Mesenchymal stem cell (in vitro differentiated cells and primary cell): ENCODE measurements around the gene HSFX3.
A peak's percentile ranks its signal among the peaks of the same experiment; 100 is the strongest.
"Not testable (repeated sequence)": the region's sequence is repeated elsewhere in the genome, so short reads cannot be mapped to it uniquely, and the experiment has no call there.

Experiments used
- DNase-seq: peaks from one replicate; pipeline ENCODE4 v3.0.0-alpha.2; 2013
- H2AFZ ChIP-seq: one replicate; pipeline ENCODE4 v1.6.1; 2013; ENCODE audit warnings: low read depth, mild to moderate bottlenecking, control low read depth, inconsistent platforms, low read length, moderate library complexity
- H2AK5ac ChIP-seq: 2 replicates; pipeline ENCODE4 v1.6.1; 2013; ENCODE audit warnings: low read length, moderate library complexity, mild to moderate bottlenecking, inconsistent platforms; ENCODE audit not compliant: severe bottlenecking
- H2BK120ac ChIP-seq: one replicate; pipeline ENCODE4 v1.6.1; 2013; ENCODE audit warnings: low read depth, mild to moderate bottlenecking, inconsistent platforms, low read length, moderate library complexity
- H2BK12ac ChIP-seq, 2 experiments: one replicate each; pipeline ENCODE4 v1.6.1; 2013; ENCODE audit warnings: inconsistent platforms in 2 of 2, low read length in 2 of 2, mild to moderate bottlenecking in 2 of 2, moderate library complexity in 2 of 2, control low read depth in 1 of 2
- H2BK15ac ChIP-seq: one replicate; pipeline ENCODE4 v1.6.1; 2013; ENCODE audit warnings: mild to moderate bottlenecking, low read depth, inconsistent platforms; ENCODE audit not compliant: poor library complexity, severe bottlenecking
- H2BK5ac ChIP-seq: 2 replicates; pipeline ENCODE4 v1.6.1; 2013; ENCODE audit warnings: low read depth, mild to moderate bottlenecking, low read length, control low read depth, inconsistent platforms; ENCODE audit not compliant: poor library complexity, severe bottlenecking
- H3K14ac ChIP-seq, 2 experiments: one replicate each; pipeline ENCODE4 v1.6.1; 2013; ENCODE audit warnings: inconsistent platforms in 2 of 2, low read length in 2 of 2, control low read depth in 1 of 2, mild to moderate bottlenecking in 1 of 2, moderate library complexity in 1 of 2
- H3K18ac ChIP-seq, 2 experiments: one replicate each; pipeline ENCODE4 v1.6.1; 2013; ENCODE audit warnings: inconsistent platforms in 2 of 2, low read length in 2 of 2, control low read depth in 1 of 2, low read depth in 1 of 2, mild to moderate bottlenecking in 1 of 2
- H3K23ac ChIP-seq, 2 experiments: one replicate each; pipeline ENCODE4 v1.6.1; 2013; ENCODE audit warnings: inconsistent platforms in 2 of 2, low read length in 2 of 2, mild to moderate bottlenecking in 2 of 2, moderate library complexity in 2 of 2, control low read depth in 1 of 2
- H3K27ac ChIP-seq: 2 replicates; pipeline ENCODE4 v1.5.1; 2013; ENCODE audit warnings: mild to moderate bottlenecking, moderate library complexity, low read length, control low read depth, inconsistent platforms; ENCODE audit not compliant: poor library complexity, severe bottlenecking
- H3K27me3 ChIP-seq, 2 experiments: 2 replicates each; pipeline versions ENCODE4 v1.6.1 to v1.7.0; 2013; ENCODE audit warnings: low read length in 2 of 2, mild to moderate bottlenecking in 2 of 2, moderate library complexity in 2 of 2, control low read depth in 1 of 2, inconsistent platforms in 1 of 2; ENCODE audit not compliant: control insufficient read depth in 1 of 2, insufficient read depth in 1 of 2
- H3K36me3 ChIP-seq, 2 experiments: 2 replicates each; pipeline versions ENCODE4 v1.6.1 to v1.7.0; 2013; ENCODE audit warnings: low read length in 2 of 2, control low read depth in 1 of 2, inconsistent platforms in 1 of 2, low read depth in 1 of 2, mild to moderate bottlenecking in 1 of 2; ENCODE audit not compliant: insufficient read depth in 2 of 2, control insufficient read depth in 1 of 2
- H3K4ac ChIP-seq, 2 experiments: one replicate each; pipeline ENCODE4 v1.6.1; 2013; ENCODE audit warnings: inconsistent platforms in 2 of 2, low read length in 2 of 2, mild to moderate bottlenecking in 2 of 2, moderate library complexity in 2 of 2, control low read depth in 1 of 2, low read depth in 1 of 2
- H3K4me1 ChIP-seq: 2 replicates; pipeline ENCODE4 v1.6.1; 2013; ENCODE audit warnings: low read depth, low read length, control low read depth; ENCODE audit not compliant: control insufficient read depth, insufficient read depth
- H3K4me2 ChIP-seq: 2 replicates; pipeline ENCODE4 v1.6.1; 2013; ENCODE audit warnings: low read length, mild to moderate bottlenecking, inconsistent platforms; ENCODE audit not compliant: poor library complexity, severe bottlenecking
- H3K4me3 ChIP-seq, 2 experiments: 2 replicates each; pipeline versions ENCODE4 v1.5.1 to v1.7.0; 2013; ENCODE audit warnings: low read length in 2 of 2, mild to moderate bottlenecking in 2 of 2, control low read depth in 1 of 2, low read depth in 1 of 2; ENCODE audit not compliant: insufficient read depth in 1 of 2
- H3K79me1 ChIP-seq: replicated peaks from 2 replicates; pipeline ENCODE4 v1.6.1; 2013; ENCODE audit warnings: mild to moderate bottlenecking, control low read depth, low read length, inconsistent platforms; ENCODE audit not compliant: poor library complexity, severe bottlenecking
- H3K9ac ChIP-seq: 2 replicates; pipeline ENCODE4 v1.7.0; 2013; ENCODE audit warnings: mild to moderate bottlenecking, low read length, moderate library complexity
- H3K9me3 ChIP-seq: 2 replicates; pipeline ENCODE4 v1.7.0; 2013; ENCODE audit warnings: mild to moderate bottlenecking, low read length; ENCODE audit not compliant: control insufficient read depth
- H4K8ac ChIP-seq: one replicate; pipeline ENCODE4 v1.6.1; 2013; ENCODE audit warnings: inconsistent platforms, mild to moderate bottlenecking, low read length, moderate library complexity
- H4K91ac ChIP-seq: one replicate; pipeline ENCODE4 v1.6.1; 2013; ENCODE audit warnings: mild to moderate bottlenecking, low read length, inconsistent platforms
- WGBS: methylation state at CpG from one replicate; pipeline ENCODE4 v1.1.7; 2013; ENCODE audit warnings: mixed read lengths; 5-methylcytosine and 5-hydroxymethylcytosine counted together

HSFX3 gene

GRCh38 chrX:149525903-149526302, 23.8 kb downstream of the HSFX3 start:
- not testable (repeated sequence) for H2BK12ac ChIP-seq, H2AK5ac ChIP-seq, H3K4me3 ChIP-seq, H3K4me1 ChIP-seq, H3K23ac ChIP-seq, H2BK5ac ChIP-seq, H3K36me3 ChIP-seq, H3K14ac ChIP-seq, H2BK15ac ChIP-seq, H4K8ac ChIP-seq, DNase-seq, H2AFZ ChIP-seq, H3K9me3 ChIP-seq, H3K27ac ChIP-seq, H4K91ac ChIP-seq, H3K4me2 ChIP-seq, H2BK120ac ChIP-seq, H3K79me1 ChIP-seq, H3K4ac ChIP-seq
- WGBS, result 17% methylated on average over 1 of the region's 5 CpGs
- Histone ChIP-seq H3K27me3 (peaks cover 4 to 17% of the 10 kb centered on the region in 2 experiments), H3K18ac (peak overlapping the region in 1 of 2 experiments; percentile 24), H3K9ac (peak overlapping the region; percentile 15)

GRCh38 chrX:149525389-149525788, 24.3 kb downstream of the HSFX3 start:
- H3K9me3 ChIP-seq, H2AFZ ChIP-seq, H2AK5ac ChIP-seq, H3K14ac ChIP-seq, H3K4ac ChIP-seq, H2BK5ac ChIP-seq, H2BK120ac ChIP-seq, H4K91ac ChIP-seq, H2BK15ac ChIP-seq, H2BK12ac ChIP-seq, H3K79me1 ChIP-seq, H3K4me1 ChIP-seq, H3K4me3 ChIP-seq, H3K27ac ChIP-seq, H4K8ac ChIP-seq, H3K4me2 ChIP-seq, H3K36me3 ChIP-seq, H3K23ac ChIP-seq: not testable (repeated sequence)
- Histone ChIP-seq H3K18ac (peak overlapping the region in 1 of 2 experiments; percentile 48), H3K9ac (peak overlapping the region; percentile 15), H3K27me3 (peaks cover 4 to 17% of the 10 kb centered on the region in 2 experiments)
- WGBS, result no CpG with 5 or more reads among the region's 10 CpGs
- DNase-seq, result peak; percentile 84

- H2AK5ac ChIP-seq, result no peak overlapping the region
- H3K4me1 ChIP-seq, result peaks cover 1% of the 10 kb centered on the region
- H3K27me3 ChIP-seq, result peaks cover 4 to 14% of the 10 kb centered on the region in 2 experiments
- H3K18ac ChIP-seq, result no peak overlapping the region
- no peaks in the 10 kb centered on the region for H3K79me1 ChIP-seq
- H4K8ac ChIP-seq, result no peak overlapping the region
- no peak overlapping the region for H3K14ac ChIP-seq
- no peak overlapping the region for H3K9ac ChIP-seq
- no peak overlapping the region for H4K91ac ChIP-seq
- no peak overlapping the region for H3K27ac ChIP-seq
- no peak overlapping the region for H2BK120ac ChIP-seq
- no peak overlapping the region for H2BK15ac ChIP-seq
- H3K4me3 ChIP-seq, result no peak overlapping the region
- no peak overlapping the region for H3K23ac ChIP-seq
- no peaks in the 10 kb centered on the region for H3K9me3 ChIP-seq
- H2AFZ ChIP-seq, result no peak overlapping the region
- H2BK5ac ChIP-seq, result no peak overlapping the region
- no peak overlapping the region for H3K4me2 ChIP-seq
- no peak for DNase-seq
- WGBS, result no CpG with 5 or more reads among the region's 2 CpGs
- H2BK12ac ChIP-seq, result no peak overlapping the region
- H3K4ac ChIP-seq, result no peak overlapping the region
- H3K36me3 ChIP-seq, result no peaks in the 10 kb centered on the region
These were observed 26.8 kb downstream of the HSFX3 start for GRCh38 chrX:149522916-149523315.

- Histone ChIP-seq H3K14ac (no peak overlapping the region), H3K4ac (no peak overlapping the region), H3K4me1 (peaks cover 1% of the 10 kb centered on the region), H4K8ac (no peak overlapping the region), H3K23ac (no peak overlapping the region), H2BK12ac (no peak overlapping the region), H3K27me3 (peaks cover 4 to 17% of the 10 kb centered on the region in 2 experiments), H3K79me1 (no peaks in the 10 kb centered on the region), H3K4me2 (no peak overlapping the region), H3K27ac (no peak overlapping the region), H3K4me3 (no peak overlapping the region), H3K9ac (no peak overlapping the region), H2BK15ac (no peak overlapping the region), H3K18ac (no peak overlapping the region), H2AK5ac (no peak overlapping the region), H2AFZ (no peak overlapping the region), H2BK5ac (no peak overlapping the region), H3K36me3 (no peaks in the 10 kb centered on the region), H2BK120ac (no peak overlapping the region), H4K91ac (no peak overlapping the region), H3K9me3 (no peaks in the 10 kb centered on the region)
- 96% methylated on average over 5 of the region's 9 CpGs for WGBS
- DNase-seq, result no peak
These were observed 28.3 kb downstream of the HSFX3 start for GRCh38 chrX:149521438-149521837.
